ENCODE results near the gene HSPB7.
"Not testable (repeated sequence)": the region's sequence is repeated elsewhere in the genome, so short reads cannot be mapped to it uniquely, and the experiment has no call there.

HSPB7 gene

GRCh38 chr1:16036461-16036860, 18.6 kb upstream of the HSPB7 start:
- H4K91ac ChIP-seq (ENCODE audit: low read depth, low read length); H4K8ac ChIP-seq (ENCODE audit: low read depth, low read length); H3K23ac ChIP-seq (ENCODE audit: low read length); H3K27me3 ChIP-seq (ENCODE audit: insufficient read depth, low read length); H3K4me3 ChIP-seq (ENCODE audit: low read depth, low read length); H3K9me3 ChIP-seq (ENCODE audit: insufficient read depth, low read depth, low read length); H2AFZ ChIP-seq (ENCODE audit: insufficient read depth, low read length, poor library complexity); H3K79me1 ChIP-seq (ENCODE audit: low read length); H3K14ac ChIP-seq (ENCODE audit: low read length); H3K36me3 ChIP-seq (ENCODE audit: control insufficient read depth in 1 of 2, insufficient read depth in 2 of 2, low read length in 2 of 2); H3K79me2 ChIP-seq (ENCODE audit: control insufficient read depth, insufficient read depth, low read length, poor library complexity); H3K4me1 ChIP-seq (ENCODE audit: control insufficient read depth in 1 of 2, insufficient read depth in 2 of 2, low read length in 2 of 2); H3K4me2 ChIP-seq (ENCODE audit: low read length); H3K4ac ChIP-seq (ENCODE audit: low read depth, low read length); H2BK5ac ChIP-seq (ENCODE audit: low read depth, low read length, poor library complexity); H4K12ac ChIP-seq (ENCODE audit: low read depth, low read length); H3K9ac ChIP-seq (ENCODE audit: low read length); H3K27ac ChIP-seq (ENCODE audit: low read depth, low read length); H2BK12ac ChIP-seq (ENCODE audit: low read length); H3K18ac ChIP-seq (ENCODE audit: low read length); H2BK120ac ChIP-seq (ENCODE audit: insufficient read depth, low read length, poor library complexity); H2AK5ac ChIP-seq (ENCODE audit: low read length); DNase-seq: not testable (repeated sequence)
- WGBS (ENCODE audit: extremely low coverage, insufficient coverage, insufficient read length), result no CpG with 5 or more reads among the region's 11 CpGs

GRCh38 chr1:16033103-16033632, 15.3 kb upstream of the HSPB7 start:
- not testable (repeated sequence) for H3K27me3 ChIP-seq (ENCODE audit: insufficient read depth, low read length); H3K9me3 ChIP-seq (ENCODE audit: insufficient read depth, low read depth, low read length); H3K36me3 ChIP-seq (ENCODE audit: control insufficient read depth in 1 of 2, insufficient read depth in 2 of 2, low read length in 2 of 2); H2AFZ ChIP-seq (ENCODE audit: insufficient read depth, low read length, poor library complexity); H2AK5ac ChIP-seq (ENCODE audit: low read length); H3K4ac ChIP-seq (ENCODE audit: low read depth, low read length); H3K27ac ChIP-seq (ENCODE audit: low read depth, low read length); H2BK12ac ChIP-seq (ENCODE audit: low read length); H4K8ac ChIP-seq (ENCODE audit: low read depth, low read length); H4K91ac ChIP-seq (ENCODE audit: low read depth, low read length); H3K79me1 ChIP-seq (ENCODE audit: low read length); H3K14ac ChIP-seq (ENCODE audit: low read length); H3K9ac ChIP-seq (ENCODE audit: low read length); H3K4me3 ChIP-seq (ENCODE audit: low read depth, low read length); H2BK120ac ChIP-seq (ENCODE audit: insufficient read depth, low read length, poor library complexity); H3K4me1 ChIP-seq (ENCODE audit: control insufficient read depth in 1 of 2, insufficient read depth in 2 of 2, low read length in 2 of 2); H2BK5ac ChIP-seq (ENCODE audit: low read depth, low read length, poor library complexity); DNase-seq; H3K18ac ChIP-seq (ENCODE audit: low read length); H3K4me2 ChIP-seq (ENCODE audit: low read length); H4K12ac ChIP-seq (ENCODE audit: low read depth, low read length); H3K23ac ChIP-seq (ENCODE audit: low read length); H3K79me2 ChIP-seq (ENCODE audit: control insufficient read depth, insufficient read depth, low read length, poor library complexity)
- no CpG with 5 or more reads among the region's 7 CpGs for WGBS (ENCODE audit: extremely low coverage, insufficient coverage, insufficient read length)

GRCh38 chr1:16032388-16033102, 14.7 kb upstream of the HSPB7 start:
- no peaks in the 10 kb centered on the region for H3K27me3 ChIP-seq (ENCODE audit: insufficient read depth, low read length)
- no CpG with 5 or more reads among the region's 18 CpGs for WGBS (ENCODE audit: extremely low coverage, insufficient coverage, insufficient read length)
- H3K14ac ChIP-seq (ENCODE audit: low read length), result no peak overlapping the region
- H3K4me1 ChIP-seq (ENCODE audit: control insufficient read depth in 1 of 2, insufficient read depth in 2 of 2, low read length in 2 of 2), result no peaks in the 10 kb centered on the region
- DNase-seq, result peak; percentile 85 to 87
- H2BK120ac ChIP-seq (ENCODE audit: insufficient read depth, low read length, poor library complexity), result no peak overlapping the region
- H3K79me1 ChIP-seq (ENCODE audit: low read length), result no peaks in the 10 kb centered on the region
- H2AK5ac ChIP-seq (ENCODE audit: low read length), result no peak overlapping the region
- no peak overlapping the region for H4K91ac ChIP-seq (ENCODE audit: low read depth, low read length)
- H3K18ac ChIP-seq (ENCODE audit: low read length), result no peak overlapping the region
- H4K8ac ChIP-seq (ENCODE audit: low read depth, low read length), result no peak overlapping the region
- H3K4ac ChIP-seq (ENCODE audit: low read depth, low read length), result no peak overlapping the region
- no peaks in the 10 kb centered on the region for H3K9me3 ChIP-seq (ENCODE audit: insufficient read depth, low read depth, low read length)
- no peak overlapping the region for H3K9ac ChIP-seq (ENCODE audit: low read length)
- no peak overlapping the region for H3K4me3 ChIP-seq (ENCODE audit: low read depth, low read length)
- no peak overlapping the region for H2BK5ac ChIP-seq (ENCODE audit: low read depth, low read length, poor library complexity)
- no peaks in the 10 kb centered on the region for H3K36me3 ChIP-seq (ENCODE audit: control insufficient read depth in 1 of 2, insufficient read depth in 2 of 2, low read length in 2 of 2)
- no peak overlapping the region for H2AFZ ChIP-seq (ENCODE audit: insufficient read depth, low read length, poor library complexity)
- no peak overlapping the region for H3K23ac ChIP-seq (ENCODE audit: low read length)
- H3K79me2 ChIP-seq (ENCODE audit: control insufficient read depth, insufficient read depth, low read length, poor library complexity), result no peaks in the 10 kb centered on the region
- H3K27ac ChIP-seq (ENCODE audit: low read depth, low read length), result no peak overlapping the region
- no peak overlapping the region for H2BK12ac ChIP-seq (ENCODE audit: low read length)
- no peak overlapping the region for H4K12ac ChIP-seq (ENCODE audit: low read depth, low read length)
- H3K4me2 ChIP-seq (ENCODE audit: low read length), result no peak overlapping the region

GRCh38 chr1:16031551-16031950, 13.7 kb upstream of the HSPB7 start:
- no peak overlapping the region for H2AFZ ChIP-seq (ENCODE audit: insufficient read depth, low read length, poor library complexity)
- no peak overlapping the region for H3K4ac ChIP-seq (ENCODE audit: low read depth, low read length)
- H3K4me2 ChIP-seq (ENCODE audit: low read length), result no peak overlapping the region
- H4K12ac ChIP-seq (ENCODE audit: low read depth, low read length), result no peak overlapping the region
- no peaks in the 10 kb centered on the region for H3K9me3 ChIP-seq (ENCODE audit: insufficient read depth, low read depth, low read length)
- WGBS (ENCODE audit: extremely low coverage, insufficient coverage, insufficient read length), result no CpG with 5 or more reads among the region's 8 CpGs
- no peak overlapping the region for H2BK12ac ChIP-seq (ENCODE audit: low read length)
- H3K36me3 ChIP-seq (ENCODE audit: control insufficient read depth in 1 of 2, insufficient read depth in 2 of 2, low read length in 2 of 2), result no peaks in the 10 kb centered on the region
- H2BK120ac ChIP-seq (ENCODE audit: insufficient read depth, low read length, poor library complexity), result no peak overlapping the region
- no peak overlapping the region for H4K91ac ChIP-seq (ENCODE audit: low read depth, low read length)
- H3K9ac ChIP-seq (ENCODE audit: low read length), result no peak overlapping the region
- no peak for DNase-seq
- H3K4me3 ChIP-seq (ENCODE audit: low read depth, low read length), result no peak overlapping the region
- no peak overlapping the region for H2AK5ac ChIP-seq (ENCODE audit: low read length)
- no peak overlapping the region for H3K18ac ChIP-seq (ENCODE audit: low read length)
- H3K79me1 ChIP-seq (ENCODE audit: low read length), result no peaks in the 10 kb centered on the region
- H3K27me3 ChIP-seq (ENCODE audit: insufficient read depth, low read length), result no peaks in the 10 kb centered on the region
- H3K79me2 ChIP-seq (ENCODE audit: control insufficient read depth, insufficient read depth, low read length, poor library complexity), result no peaks in the 10 kb centered on the region
- no peak overlapping the region for H3K27ac ChIP-seq (ENCODE audit: low read depth, low read length)
- no peak overlapping the region for H4K8ac ChIP-seq (ENCODE audit: low read depth, low read length)
- H3K14ac ChIP-seq (ENCODE audit: low read length), result no peak overlapping the region
- H2BK5ac ChIP-seq (ENCODE audit: low read depth, low read length, poor library complexity), result no peak overlapping the region
- H3K4me1 ChIP-seq (ENCODE audit: control insufficient read depth in 1 of 2, insufficient read depth in 2 of 2, low read length in 2 of 2), result peaks cover 2 to 5% of the 10 kb centered on the region in 2 experiments
- H3K23ac ChIP-seq (ENCODE audit: low read length), result no peak overlapping the region
